GM19193 (cell line): ENCODE results near the gene TSPAN11.

Source experiments
- POLR2A ChIP-seq: IDR thresholded peaks from 4 replicates; pipeline ENCODE4 v1.6.1; 2011; ENCODE audit not compliant: insufficient read depth, insufficient read length; ENCODE audit errors: extremely low read depth

Gene TSPAN11

DNA sequence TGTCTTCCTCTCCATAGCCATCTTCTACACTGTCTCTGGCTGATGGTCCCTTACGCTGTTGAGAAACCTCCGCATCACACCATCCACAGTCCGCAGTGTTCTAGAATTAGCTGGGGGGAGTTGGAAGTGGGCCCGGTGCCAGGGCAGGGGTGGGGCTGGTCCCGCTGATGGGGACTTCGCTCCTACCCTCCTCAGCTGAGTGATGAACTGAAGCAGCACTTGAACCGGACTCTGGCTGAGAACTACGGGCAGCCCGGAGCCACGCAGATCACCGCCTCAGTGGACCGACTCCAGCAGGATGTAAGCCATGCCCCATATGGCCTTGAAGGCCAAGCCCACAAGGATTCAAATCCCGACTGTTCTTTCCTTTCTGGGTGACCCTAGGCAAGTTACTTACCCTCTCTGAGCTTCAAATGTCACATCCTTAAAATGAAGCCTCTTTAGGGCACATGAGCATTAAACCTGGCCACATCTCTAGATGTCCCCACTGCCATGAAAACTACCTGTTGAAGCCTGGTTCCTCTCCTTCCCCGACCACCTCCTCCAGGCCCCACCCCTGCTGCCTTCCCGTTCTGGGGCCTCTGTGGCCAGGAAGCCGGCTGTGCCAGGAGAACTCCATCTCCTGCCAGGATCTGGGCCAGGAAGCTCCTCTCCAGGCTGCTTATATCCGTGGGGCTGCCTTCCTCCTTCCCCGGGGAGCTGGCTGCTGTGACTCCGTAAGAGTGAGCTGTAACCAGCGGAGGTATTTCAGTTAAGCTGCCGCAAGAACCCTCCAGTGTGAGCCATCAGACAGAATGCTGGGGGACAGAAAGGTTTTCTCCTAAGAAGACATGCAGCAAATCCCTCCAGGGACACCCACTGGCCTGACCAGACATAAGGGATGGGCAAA, 53.1 kb downstream of the TSPAN11 start:
- TF ChIP-seq POLR2A, result no peak

DNA sequence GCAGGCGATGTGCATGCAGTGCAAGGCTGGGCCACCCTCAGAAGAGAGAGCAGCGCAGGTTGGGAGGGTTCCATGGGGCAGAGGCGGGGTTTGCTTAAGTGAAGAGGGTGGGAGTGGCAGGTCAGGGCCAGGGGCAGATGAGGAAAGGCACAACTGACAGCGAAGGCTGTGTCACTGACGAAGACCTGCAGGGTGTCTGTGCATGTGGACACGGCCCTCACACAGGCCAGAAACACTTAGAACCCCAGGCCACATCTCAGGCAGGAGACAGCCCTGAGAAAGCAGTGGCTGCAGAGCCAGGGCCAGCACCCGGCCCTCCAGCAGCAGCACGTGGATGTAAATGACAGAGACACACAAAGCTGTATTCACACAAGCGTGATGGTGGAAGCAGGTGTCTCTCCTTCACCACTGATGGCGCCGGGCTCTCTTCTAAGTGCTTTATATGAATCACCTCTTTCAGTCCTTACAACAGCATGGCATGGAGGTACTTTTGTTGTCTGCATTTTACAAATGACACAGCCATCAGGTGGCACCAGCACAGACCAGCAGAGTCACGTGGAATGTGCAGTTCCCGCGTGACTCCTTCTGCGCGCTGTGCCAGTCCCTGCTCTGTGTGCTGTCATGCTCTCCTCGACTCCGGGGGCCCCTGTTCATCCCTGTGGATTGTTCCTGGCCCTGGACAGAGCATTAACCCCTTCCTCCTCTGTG, 54.6 kb downstream of the TSPAN11 start:
- TF ChIP-seq POLR2A, result no peak

DNA sequence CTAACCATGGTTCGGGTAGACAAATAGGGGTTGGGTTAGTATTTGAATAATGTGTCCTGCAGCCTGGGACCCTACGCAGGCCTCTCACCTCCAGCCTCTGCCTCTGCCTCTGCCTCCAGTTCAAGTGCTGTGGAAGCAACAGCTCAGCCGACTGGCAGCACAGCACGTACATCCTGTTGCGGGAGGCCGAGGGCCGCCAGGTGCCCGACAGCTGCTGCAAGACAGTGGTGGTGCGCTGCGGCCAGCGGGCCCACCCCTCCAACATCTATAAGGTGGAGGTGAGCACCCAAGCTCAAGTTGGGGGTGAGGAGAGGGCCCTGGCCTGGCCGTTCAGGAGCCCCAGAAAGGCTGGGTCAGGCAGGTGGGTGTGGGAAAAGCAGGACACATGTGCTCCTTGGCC, 55.9 kb downstream of the TSPAN11 start:
- TF ChIP-seq POLR2A, result no peak

DNA sequence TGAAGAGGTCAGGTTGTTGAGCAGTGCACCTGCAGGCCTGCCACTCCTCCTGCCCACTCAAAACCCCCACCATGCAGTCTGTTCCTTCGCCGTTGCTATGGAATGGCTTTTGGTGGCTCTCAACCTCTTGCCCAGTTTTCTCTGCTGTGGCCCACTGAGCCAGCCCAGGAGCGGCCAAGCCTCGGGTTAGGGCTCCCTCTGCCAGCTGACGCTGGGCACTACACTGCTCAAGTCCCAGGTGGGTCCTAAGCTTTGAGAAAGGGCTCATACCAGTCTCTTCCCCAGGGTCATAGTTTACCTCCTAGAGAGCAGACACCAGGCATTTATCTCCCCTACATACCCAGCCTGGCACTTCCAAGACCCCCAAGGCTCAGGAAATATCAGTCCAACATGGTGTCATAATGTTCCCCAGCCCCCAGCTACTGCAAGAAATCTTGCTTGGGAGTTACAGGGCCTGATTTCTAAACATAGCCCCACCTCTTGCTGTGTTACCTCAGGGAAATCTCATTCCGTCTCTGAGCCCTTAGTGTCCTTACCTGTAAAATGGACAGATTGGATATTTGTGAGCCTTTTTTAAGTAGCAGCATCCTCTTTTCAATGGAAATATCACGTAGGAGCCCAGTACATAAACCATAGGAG, 59.4 kb downstream of the TSPAN11 start:
- TF ChIP-seq POLR2A, result no peak

DNA sequence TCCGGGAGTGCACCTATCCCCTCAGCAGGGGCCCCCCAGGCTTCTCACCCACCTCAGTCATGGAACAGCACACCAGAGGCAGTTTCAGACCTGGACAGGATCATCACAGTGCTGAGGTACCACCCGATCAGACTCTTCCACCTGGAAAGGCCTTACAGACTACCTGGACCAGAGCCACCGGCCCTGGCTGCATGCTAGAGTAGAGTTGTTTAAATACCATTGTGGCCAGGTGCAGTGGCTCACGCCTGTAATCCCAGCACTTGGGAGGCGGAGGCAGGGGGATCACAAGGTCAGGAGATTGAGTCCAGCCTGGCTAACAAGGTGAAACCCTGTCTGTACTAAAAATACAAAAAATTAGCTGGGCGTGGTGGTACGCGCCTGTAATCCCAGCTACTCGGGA, 61.5 kb downstream of the TSPAN11 start:
- TF ChIP-seq POLR2A, result no peak

DNA sequence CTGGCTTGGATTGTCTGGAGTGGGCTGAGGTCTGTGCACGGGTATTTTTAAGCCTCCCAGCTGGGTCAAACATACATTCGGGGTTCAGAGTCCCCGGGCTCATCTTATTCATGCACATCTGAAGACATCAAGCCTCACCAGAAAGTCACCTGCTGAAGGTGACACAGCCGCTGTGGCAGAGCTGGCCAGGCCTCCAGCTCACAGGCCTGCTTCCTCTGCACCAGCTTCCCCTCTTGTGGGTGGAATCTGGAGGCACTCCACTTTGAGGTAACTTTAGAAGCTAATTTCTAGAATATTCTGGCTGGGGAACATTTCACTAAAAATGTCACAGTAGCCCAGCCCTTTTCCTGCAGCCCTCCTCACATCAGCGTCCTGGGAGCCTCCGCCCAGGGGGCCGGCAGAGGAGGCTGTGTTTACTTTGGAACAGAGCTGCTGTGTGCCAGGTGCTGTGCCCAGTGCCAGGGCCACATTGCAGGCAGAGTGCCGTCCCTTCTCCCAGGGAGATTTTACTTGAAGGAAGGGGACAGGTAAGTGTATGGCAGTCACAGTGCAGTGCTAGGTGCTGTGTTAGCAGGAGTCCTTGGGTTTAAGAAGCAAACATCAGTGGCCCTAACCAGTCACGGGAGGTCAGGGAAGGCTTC, 62.2 kb downstream of the TSPAN11 start:
- no peak for TF ChIP-seq POLR2A

DNA sequence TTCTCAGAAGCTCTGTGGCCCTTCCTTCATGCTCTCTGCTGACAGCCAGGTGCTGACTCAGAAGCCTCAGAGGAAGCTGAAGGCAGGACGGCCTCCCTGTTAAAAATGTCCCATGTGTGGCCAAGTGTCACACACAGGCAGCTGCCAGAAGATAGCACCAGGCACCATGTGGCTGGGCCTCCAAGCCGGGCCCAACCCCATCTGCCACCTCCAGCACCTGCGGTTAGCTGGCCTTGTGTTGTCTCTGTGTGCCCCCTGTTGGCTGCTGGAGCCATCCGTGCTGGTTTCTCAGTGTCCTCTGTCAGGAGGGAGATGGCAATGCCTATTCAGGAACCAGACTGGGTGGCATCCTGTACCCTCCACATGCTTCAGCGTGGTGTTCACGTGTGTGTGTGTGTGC, 63.2 kb downstream of the TSPAN11 start:
- TF ChIP-seq POLR2A, result no peak

DNA sequence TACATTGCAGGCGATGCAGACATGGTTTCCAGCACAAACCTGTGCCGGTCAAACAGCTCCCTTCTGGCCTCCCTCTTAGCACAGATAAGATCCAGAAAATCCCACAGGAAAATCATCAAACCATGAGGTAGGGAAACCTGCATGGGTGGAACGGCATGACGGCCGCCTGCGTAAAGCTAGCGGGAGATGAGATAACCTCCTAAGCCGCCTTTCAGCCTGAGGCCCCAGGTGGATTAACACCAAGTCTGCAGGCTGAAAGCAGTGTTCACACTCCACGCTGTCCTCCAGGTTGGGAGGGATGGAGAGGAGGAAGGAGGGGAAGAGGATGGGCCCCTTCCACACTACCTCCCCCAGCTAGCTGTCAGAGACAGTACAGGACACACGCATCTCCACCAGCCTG, 63.8 kb downstream of the TSPAN11 start:
- TF ChIP-seq POLR2A, result no peak

DNA sequence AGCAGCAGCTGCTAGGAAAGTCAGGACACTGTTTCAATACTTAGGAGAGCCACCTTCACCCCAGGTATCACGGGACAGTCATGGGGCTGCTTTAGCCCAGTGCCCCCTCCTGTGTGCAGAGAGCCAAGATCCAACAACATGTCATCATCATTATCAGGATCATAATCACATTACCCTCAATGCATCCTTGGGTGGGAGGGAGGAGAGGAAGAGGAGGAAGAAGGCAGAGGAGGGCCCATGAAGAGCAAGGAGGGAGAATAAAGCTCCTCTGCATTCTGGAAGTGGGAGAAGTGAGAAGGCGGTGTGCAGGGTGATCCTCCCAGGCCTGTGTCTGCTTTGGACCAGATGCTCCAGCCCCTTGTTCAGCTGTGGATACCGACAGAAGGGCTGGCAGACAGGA, 64.2 kb downstream of the TSPAN11 start:
- TF ChIP-seq POLR2A, result no peak

DNA sequence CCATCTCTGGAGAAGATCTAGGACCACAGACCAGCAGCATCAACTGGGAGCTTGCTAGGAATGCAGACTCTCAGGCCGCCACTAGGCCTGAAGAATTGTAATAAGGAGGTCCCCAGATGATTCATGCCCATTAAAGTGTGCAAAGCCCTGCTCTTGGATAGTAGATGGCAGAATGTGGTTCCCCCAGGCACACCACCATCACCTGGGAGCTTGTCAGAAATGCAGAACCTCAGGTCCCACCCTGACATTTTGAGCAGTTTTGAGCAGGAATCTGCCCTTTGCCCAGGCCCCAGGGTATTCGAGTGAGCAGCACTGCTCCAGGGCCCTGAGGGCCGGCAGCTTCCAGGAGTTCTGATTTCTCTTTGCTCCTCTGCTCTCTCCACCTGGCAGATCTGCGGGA, 64.9 kb downstream of the TSPAN11 start:
- no peak for TF ChIP-seq POLR2A

DNA sequence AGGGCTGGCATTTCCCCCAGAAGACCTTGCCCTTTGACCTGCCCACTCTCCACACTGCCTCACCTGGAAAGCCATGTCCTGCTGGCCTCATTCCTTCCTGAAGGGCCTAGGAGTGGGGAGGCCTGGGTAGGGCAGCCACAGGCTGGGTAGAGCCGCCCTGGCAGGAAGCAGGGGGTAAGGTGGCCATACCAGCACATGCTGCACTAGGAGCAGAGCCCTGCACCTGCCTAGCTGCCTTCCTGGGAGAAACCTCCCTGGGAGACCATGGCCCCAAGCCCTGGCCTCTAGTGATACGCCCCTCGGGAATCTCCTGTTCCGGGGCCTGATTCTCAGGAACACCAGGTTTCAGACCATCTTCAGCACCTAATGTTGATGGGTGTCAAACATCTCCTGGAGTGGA, 65.8 kb downstream of the TSPAN11 start:
- TF ChIP-seq POLR2A, result no peak

DNA sequence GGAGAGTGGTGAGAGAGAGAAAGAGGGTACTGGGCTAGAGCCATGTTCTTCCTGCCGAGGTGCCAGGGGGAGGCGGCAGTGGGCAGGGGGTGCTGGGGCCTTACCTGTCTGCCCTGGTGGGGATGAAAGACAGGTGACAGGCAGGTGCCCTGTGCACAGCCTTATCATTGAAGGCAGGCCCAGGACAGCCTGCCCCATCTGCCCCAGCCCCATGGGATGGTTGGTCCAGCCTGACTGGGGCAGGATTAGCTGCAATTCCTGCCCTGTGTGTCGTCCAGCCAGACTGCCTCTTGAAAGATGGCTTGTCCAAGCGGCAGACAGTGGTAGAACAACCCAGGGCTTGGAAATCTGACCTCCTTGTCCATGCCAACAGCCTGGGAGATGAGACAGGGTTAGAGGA, 67.2 kb downstream of the TSPAN11 start:
- TF ChIP-seq POLR2A, result no peak

DNA sequence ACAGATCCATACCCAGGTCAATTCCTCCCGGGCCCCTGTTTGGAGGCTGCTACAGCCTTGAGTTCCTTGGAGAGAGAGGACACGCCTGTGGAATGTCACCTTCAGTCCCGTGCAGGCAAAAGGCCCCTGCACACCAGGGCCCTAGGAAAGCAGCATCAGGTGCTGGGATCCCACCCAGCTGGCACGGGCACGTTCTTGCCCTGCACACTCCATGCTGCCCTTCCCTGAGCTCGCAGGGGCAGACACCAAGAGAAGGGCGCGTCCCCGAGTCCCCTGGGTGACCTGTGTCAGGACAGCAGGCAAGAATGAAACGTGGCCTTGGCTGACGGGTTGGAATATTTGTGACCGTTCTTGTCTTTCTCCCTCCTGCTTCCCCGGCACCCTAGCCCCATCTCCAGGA, 67.7 kb downstream of the TSPAN11 start:
- no peak for TF ChIP-seq POLR2A

DNA sequence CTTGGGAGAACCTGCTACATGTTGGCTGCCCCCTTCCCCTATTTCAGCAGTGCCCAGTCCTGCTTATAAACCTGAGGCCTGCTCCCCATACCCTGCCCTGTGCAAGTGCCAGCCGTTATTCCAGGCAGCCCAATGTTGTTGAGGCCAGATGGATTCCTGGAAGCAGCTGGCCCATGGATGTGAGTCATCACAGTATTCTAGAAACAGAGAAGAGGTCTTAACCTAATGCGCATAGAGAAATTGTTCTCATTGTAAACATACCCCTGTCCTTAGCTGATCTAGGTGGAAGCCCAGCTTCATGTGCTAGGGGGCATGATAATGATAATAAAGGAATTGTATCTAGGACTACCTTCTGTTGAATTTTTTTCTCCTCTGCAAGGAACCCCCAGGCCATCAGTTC, 69.7 kb downstream of the TSPAN11 start:
- TF ChIP-seq POLR2A, result no peak

DNA sequence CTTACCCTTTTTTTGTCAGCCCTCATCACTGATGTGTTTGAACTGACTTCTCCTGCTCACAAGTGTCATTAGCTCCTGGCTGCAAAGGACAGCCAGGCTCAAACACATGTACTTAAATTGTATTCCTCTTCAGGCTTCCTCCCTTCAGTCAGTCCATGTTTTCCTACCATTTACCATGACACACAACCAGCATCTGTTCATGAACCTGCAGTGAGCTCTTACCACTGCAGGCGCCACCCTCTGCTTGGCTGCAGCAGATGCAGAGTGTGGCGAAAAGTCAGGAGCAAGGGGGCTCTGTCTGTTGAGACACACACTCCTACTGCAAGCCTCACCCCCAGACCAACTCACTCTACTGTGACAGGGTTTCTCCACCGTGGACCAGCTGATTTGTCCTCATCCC, 70.2 kb downstream of the TSPAN11 start:
- TF ChIP-seq POLR2A, result no peak
